GM20431 (cell line): Measurements from ENCODE around the gene KLHL36.
"Not testable (repeated sequence)": the region's sequence is repeated elsewhere in the genome, so short reads cannot be mapped to it uniquely, and the experiment has no call there.

Experiments used
- in situ Hi-C: fragments of 300-500 bp; cut with MseI, MboI; formaldehyde crosslinking; loops from one replicate; pipeline ENCODE4 v1.15.0; 2020; ENCODE audit warnings: low sequenced_read_pairs; ENCODE audit not compliant: unreplicated experiment

KLHL36 gene

GRCh38 chr16:84686707-84687298 lies 38.5 kb downstream of the KLHL36 start:
- in situ Hi-C loops: no loop called here

GRCh38 chr16:84687715-84688114 lies 39.4 kb downstream of the KLHL36 start:
- in situ Hi-C loops: no loop called here

GRCh38 chr16:84688163-84688562 lies 39.9 kb downstream of the KLHL36 start:
- in situ Hi-C loops: not testable (repeated sequence)

GRCh38 chr16:84689111-84689510 lies 40.8 kb downstream of the KLHL36 start:
- in situ Hi-C loops: no loop called here

GRCh38 chr16:84690088-84690819 lies 41.9 kb downstream of the KLHL36 start:
- in situ Hi-C loops: no loop called here

GRCh38 chr16:84692451-84693214 lies 44.3 kb downstream of the KLHL36 start:
- in situ Hi-C loops: no loop called here

GRCh38 chr16:84693869-84694268 lies 45.6 kb downstream of the KLHL36 start:
- in situ Hi-C loops: not testable (repeated sequence)

- in situ Hi-C loops: no loop called here
Measured at GRCh38 chr16:84694980-84695379, 46.7 kb downstream of the KLHL36 start.

GRCh38 chr16:84699147-84699711 lies 50.9 kb downstream of the KLHL36 start:
- in situ Hi-C loops: no loop called here

- in situ Hi-C loops: no loop called here
Measured at GRCh38 chr16:84699712-84700445, 51.6 kb downstream of the KLHL36 start, which contains the start of gene USP10. USP10 (plus strand) TSS chr16:84700000; CDS start chr16:84700091, 91 bp downstream.

- in situ Hi-C loops: no loop called here
Measured at GRCh38 chr16:84700446-84701300, 52.4 kb downstream of the KLHL36 start.

GRCh38 chr16:84703681-84704080 lies 55.4 kb downstream of the KLHL36 start:
- in situ Hi-C loops: no loop called here

- in situ Hi-C loops: no loop called here
Measured at GRCh38 chr16:84704253-84704652, 55.9 kb downstream of the KLHL36 start.

GRCh38 chr16:84706856-84707255 lies 58.5 kb downstream of the KLHL36 start:
- in situ Hi-C loops: no loop called here

GRCh38 chr16:84709609-84710008 lies 61.3 kb downstream of the KLHL36 start:
- in situ Hi-C loops: no loop called here

- in situ Hi-C loops: no loop called here
Measured at GRCh38 chr16:84710686-84711085, 62.4 kb downstream of the KLHL36 start.
